Measurements from ENCODE around the gene RIC1.
"Not testable (repeated sequence)": the region's sequence is repeated elsewhere in the genome, so short reads cannot be mapped to it uniquely, and the experiment has no call there.

Gene RIC1

GRCh38 chr9:5622016-5622415, 6.9 kb upstream of the RIC1 start:
- no peak for DNase-seq (ENCODE audit: low spot score)
- no peak for TF ChIP-seq CTCF (IDR thresholded peaks at IDR 0.05; ENCODE audit: extremely low read depth, missing control alignments)

GRCh38 chr9:5624655-5625054, 4.3 kb upstream of the RIC1 start:
- DNase-seq (ENCODE audit: low spot score): no peak
- TF ChIP-seq CTCF (IDR thresholded peaks at IDR 0.05; ENCODE audit: extremely low read depth, missing control alignments): no peak

GRCh38 chr9:5626727-5627634, 1.9 kb upstream of the RIC1 start:
- peak; percentile 78 for DNase-seq (ENCODE audit: low spot score)
- no peak for TF ChIP-seq CTCF (IDR thresholded peaks at IDR 0.05; ENCODE audit: extremely low read depth, missing control alignments)

- not testable (repeated sequence) for DNase-seq (ENCODE audit: low spot score)
These were observed 1.2 kb upstream of the RIC1 start for GRCh38 chr9:5627686-5628085.

GRCh38 chr9:5628183-5628529, 751 bp upstream of the RIC1 start:
- no peak for DNase-seq (ENCODE audit: low spot score)
- no peak for TF ChIP-seq CTCF (IDR thresholded peaks at IDR 0.05; ENCODE audit: extremely low read depth, missing control alignments)

- peak; percentile 38 for DNase-seq (ENCODE audit: low spot score)
- TF ChIP-seq CTCF (IDR thresholded peaks at IDR 0.05; ENCODE audit: extremely low read depth, missing control alignments): no peak
These were observed 589 bp downstream of the RIC1 start for GRCh38 chr9:5629312-5630080.

GRCh38 chr9:5630081-5630507, 1.2 kb downstream of the RIC1 start:
- DNase-seq (ENCODE audit: low spot score): peak; percentile 18
- no peak for TF ChIP-seq CTCF (IDR thresholded peaks at IDR 0.05; ENCODE audit: extremely low read depth, missing control alignments)

Measured in GM20000 (cell line).